DOHH2 (cell line): ENCODE results near the gene GJD3.

ENCODE experiments used
- EZH2phosphoT487 ChIP-seq: fragments of 200-600 bp; sonication (generic); IDR thresholded peaks from 2 replicates; pipeline ENCODE4 v1.6.1; 2017; ENCODE audit warnings: borderline replicate concordance, mild to moderate bottlenecking, antibody characterized with exemption, low read length, moderate library complexity, mixed read lengths
- TF ChIP-seq, protein P1 (sequence below): fragments of 200-600 bp; sonication (generic); IDR thresholded peaks from one replicate; pipeline ENCODE4 v1.5.1; 2014; ENCODE audit warnings: antibody characterized with exemption, mild to moderate bottlenecking, low read depth, low read length; ENCODE audit not compliant: poor library complexity, severe bottlenecking

DNA sequence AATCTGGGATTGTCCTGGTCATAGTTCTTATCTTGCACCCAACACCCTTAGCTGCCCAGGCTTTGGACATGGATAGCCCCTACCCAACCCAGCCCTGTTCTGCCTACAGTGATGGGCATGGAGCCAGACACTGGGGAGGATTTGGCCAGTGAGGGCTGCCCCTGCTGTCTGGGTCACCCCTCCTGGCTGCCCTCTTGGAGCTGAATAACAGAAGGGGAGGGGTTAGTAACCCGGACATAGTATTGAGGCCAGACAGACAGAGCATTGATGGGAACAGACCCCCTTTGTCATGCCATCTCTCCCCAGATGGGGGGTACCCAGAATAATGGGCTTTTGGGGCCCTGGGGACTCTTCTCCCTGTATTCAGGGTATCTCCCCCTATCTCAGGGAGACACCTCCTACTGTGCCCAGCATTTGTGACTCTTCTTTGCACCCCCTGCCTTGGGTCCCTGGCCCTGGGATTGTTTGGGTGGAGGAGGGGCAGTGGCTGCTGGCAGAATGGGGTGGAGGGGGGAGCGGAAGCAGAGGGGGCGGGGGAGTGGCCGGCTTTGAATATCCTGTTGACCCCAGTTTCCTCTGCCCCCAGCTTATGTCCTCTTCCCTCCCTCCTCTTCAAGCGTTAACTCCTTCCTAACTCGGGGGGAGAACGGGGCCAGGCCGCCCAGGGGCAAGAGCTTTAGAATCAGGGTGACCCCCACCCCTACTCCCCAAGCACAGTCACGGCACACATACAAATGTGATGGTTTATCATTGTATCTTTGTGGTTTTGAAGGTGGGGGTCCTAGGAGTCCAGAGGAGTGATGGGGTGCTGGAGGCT is 17.0 kb downstream of the GJD3 start:
- TF ChIP-seq, protein P1, sequence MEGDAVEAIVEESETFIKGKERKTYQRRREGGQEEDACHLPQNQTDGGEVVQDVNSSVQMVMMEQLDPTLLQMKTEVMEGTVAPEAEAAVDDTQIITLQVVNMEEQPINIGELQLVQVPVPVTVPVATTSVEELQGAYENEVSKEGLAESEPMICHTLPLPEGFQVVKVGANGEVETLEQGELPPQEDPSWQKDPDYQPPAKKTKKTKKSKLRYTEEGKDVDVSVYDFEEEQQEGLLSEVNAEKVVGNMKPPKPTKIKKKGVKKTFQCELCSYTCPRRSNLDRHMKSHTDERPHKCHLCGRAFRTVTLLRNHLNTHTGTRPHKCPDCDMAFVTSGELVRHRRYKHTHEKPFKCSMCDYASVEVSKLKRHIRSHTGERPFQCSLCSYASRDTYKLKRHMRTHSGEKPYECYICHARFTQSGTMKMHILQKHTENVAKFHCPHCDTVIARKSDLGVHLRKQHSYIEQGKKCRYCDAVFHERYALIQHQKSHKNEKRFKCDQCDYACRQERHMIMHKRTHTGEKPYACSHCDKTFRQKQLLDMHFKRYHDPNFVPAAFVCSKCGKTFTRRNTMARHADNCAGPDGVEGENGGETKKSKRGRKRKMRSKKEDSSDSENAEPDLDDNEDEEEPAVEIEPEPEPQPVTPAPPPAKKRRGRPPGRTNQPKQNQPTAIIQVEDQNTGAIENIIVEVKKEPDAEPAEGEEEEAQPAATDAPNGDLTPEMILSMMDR = no peak
- no peak for TF ChIP-seq EZH2phosphoT487
